H1 (cell line): ENCODE data around the gene PACS1.

ENCODE experiments used
- ATF2 ChIP-seq: IDR thresholded peaks from 2 replicates; pipeline ENCODE4 v1.6.1; 2012; ENCODE audit warnings: low read length, inconsistent platforms
- ATF3 ChIP-seq: IDR thresholded peaks from 2 replicates; pipeline ENCODE4 v1.6.1; 2011; ENCODE audit warnings: low read depth, mild to moderate bottlenecking, low read length; ENCODE audit not compliant: insufficient read depth
- BACH1 ChIP-seq: IDR thresholded peaks from 2 replicates; pipeline ENCODE4 v1.6.1; 2012; ENCODE audit warnings: low read length, improper control_type of control experiment
- CTCF ChIP-seq, 3 experiments: IDR thresholded peaks; 1 replicate in 2 of 3; 2 replicates in 1 of 3; pipeline versions ENCODE4 v1.5.1 to v1.6.1; 2011; ENCODE audit warnings: low read length in 3 of 3, mild to moderate bottlenecking in 3 of 3, inconsistent platforms in 2 of 3, low read depth in 1 of 3, moderate library complexity in 1 of 3; ENCODE audit not compliant: insufficient read depth in 1 of 3; ENCODE audit errors: control extremely low read depth in 1 of 3
- FOSL1 ChIP-seq: IDR thresholded peaks from 2 replicates; pipeline ENCODE4 v1.6.1; 2011; ENCODE audit warnings: mild to moderate bottlenecking, low read depth, low read length, moderate library complexity; ENCODE audit not compliant: insufficient read depth
- HDAC6 ChIP-seq: IDR thresholded peaks from one replicate; pipeline ENCODE4 v1.7.1; 2012; ENCODE audit warnings: low read depth, mild to moderate bottlenecking, inconsistent platforms, low read length, moderate library complexity
- JUN ChIP-seq: IDR thresholded peaks from 2 replicates; pipeline ENCODE4 v1.6.1; 2011; ENCODE audit warnings: low read depth, mild to moderate bottlenecking, improper control_type of control experiment, low read length
- RFX5 ChIP-seq: IDR thresholded peaks from 2 replicates; pipeline ENCODE4 v1.6.1; 2011; ENCODE audit warnings: low read depth, low read length, improper control_type of control experiment, borderline replicate concordance
- RXRA ChIP-seq: IDR thresholded peaks from 2 replicates; pipeline ENCODE4 v1.6.1; 2011; ENCODE audit warnings: low read depth, mild to moderate bottlenecking, low read length, moderate library complexity; ENCODE audit not compliant: insufficient read depth
- SP2 ChIP-seq: IDR thresholded peaks from 2 replicates; pipeline ENCODE4 v1.6.1; 2012; ENCODE audit warnings: mild to moderate bottlenecking, low read length, inconsistent platforms
- SRF ChIP-seq: IDR thresholded peaks from 2 replicates; pipeline ENCODE4 v1.6.1; 2011; ENCODE audit warnings: mild to moderate bottlenecking, low read depth, low read length, moderate library complexity
- TAF1 ChIP-seq: IDR thresholded peaks from 2 replicates; pipeline ENCODE4 v1.6.1; 2011; ENCODE audit warnings: mild to moderate bottlenecking, low read depth, low read length

- TF ChIP-seq CTCF (IDR thresholded peaks at IDR 0.05; ENCODE audit: control extremely low read depth in 1 of 3, insufficient read depth in 1 of 3, low read depth in 1 of 3, low read length in 3 of 3) (no peak), JUN (no peak), RFX5 (no peak), SP2 (no peak), FOSL1 (no peak), HDAC6 (no peak), SRF (no peak), ATF2 (no peak), RXRA (no peak), TAF1 (no peak), BACH1 (no peak), ATF3 (no peak)
Observed at GRCh38 chr11:66230978-66231377, 160.9 kb downstream of the PACS1 start.
